GM12878 (cell line): ENCODE results near the gene WBP1L. TPM values are rescaled to one million over a fixed set of nuclear protein-coding genes. Genes with fewer than 3 reads are reported as not detected.

ENCODE experiments used
- ATAC-seq: fragments of 200-7000 bp; cut with Tn5 transposase; 3 replicates; pipeline ENCODE4 v1.9.1; 2020; ENCODE audit warnings: mild to moderate bottlenecking, moderate library complexity
- BruUV-seq: library from RNA; stranded (reverse); fragments of 400-500 nt; replicated peaks from 2 replicates; lab custom pipeline; 2021; lab: Mats Ljungman, UMichigan
- CTCF ChIA-PET: fragments of 300-600 bp; sonication (Branson Sonifier 250); formaldehyde crosslinking; extraction: SDS; loops from one replicate; lab custom pipeline; 2021; ENCODE audit warnings: inconsistent platforms; lab: Yijun Ruan, JAX
- POLR2A ChIA-PET: fragments of 350-600 bp; formaldehyde crosslinking; extraction: SDS; loops from one replicate; lab custom pipeline; 2021; ENCODE audit warnings: inconsistent platforms; lab: Charles Lee
- RAD21 ChIA-PET: fragments of 300-600 bp; sonication (Branson Sonifier 250); formaldehyde crosslinking; loops from one replicate; lab custom pipeline; 2023; ENCODE audit warnings: antibody characterized with exemption; ENCODE audit not compliant: unreplicated experiment; lab: Charles Lee
- SMC1A ChIA-PET: fragments of 300-600 bp; sonication (Branson Sonifier 250); formaldehyde crosslinking; loops from one replicate; lab custom pipeline; 2023; ENCODE audit not compliant: unreplicated experiment, uncharacterized antibody; lab: Charles Lee
- DNase-seq: peaks from one replicate; pipeline ENCODE4 v3.0.0-alpha.2; 2011; ENCODE audit warnings: low read depth, low spot score
- FAIRE-seq: peaks from 3 replicates; lab custom pipeline; 2011; peaks lifted over from hg19 to GRCh38; lab: Jason Lieb, UNC
- H2AFZ ChIP-seq: 2 replicates; pipeline ENCODE4 v1.6.0; 2011; ENCODE audit warnings: low read depth, low read length, control low read depth; ENCODE audit not compliant: control insufficient read depth
- H3K27ac ChIP-seq: 2 replicates; pipeline ENCODE4 v1.5.1; 2011; ENCODE audit warnings: control low read depth; ENCODE audit not compliant: control insufficient read depth, insufficient read depth
- H3K27me3 ChIP-seq, 2 experiments: replicated peaks in 1 of 2; 2 replicates each; pipeline versions ENCODE4 v1.6.0 to v1.6.1; 2011; ENCODE audit warnings: low read length in 1 of 2; ENCODE audit not compliant: control insufficient read depth in 2 of 2, insufficient read depth in 2 of 2
- H3K36me3 ChIP-seq, 2 experiments: 2 replicates each; pipeline ENCODE4 v1.5.1; 2011; ENCODE audit warnings: low read length in 1 of 2; ENCODE audit not compliant: control insufficient read depth in 2 of 2, insufficient read depth in 2 of 2
- H3K4me1 ChIP-seq: 2 replicates; pipeline ENCODE4 v1.6.1; 2011; ENCODE audit warnings: mild to moderate bottlenecking, low read length, moderate library complexity, mixed read lengths; ENCODE audit not compliant: control insufficient read depth, insufficient read depth
- H3K4me2 ChIP-seq: 2 replicates; pipeline ENCODE4 v1.6.0; 2011; ENCODE audit warnings: control low read depth; ENCODE audit not compliant: control insufficient read depth, insufficient read depth
- H3K4me3 ChIP-seq: fragments of 200-600 bp; sonication (generic); 2 replicates; pipeline ENCODE4 v1.5.1; 2016
- H3K79me2 ChIP-seq: 2 replicates; pipeline ENCODE4 v1.6.0; 2011; ENCODE audit warnings: low read length; ENCODE audit not compliant: control insufficient read depth, insufficient read depth
- H3K9ac ChIP-seq: 2 replicates; pipeline ENCODE4 v1.8.0; 2011; ENCODE audit warnings: low read length, control low read depth, mixed read lengths; ENCODE audit not compliant: control insufficient read depth, insufficient read depth
- H3K9me3 ChIP-seq: replicated peaks from 3 replicates; pipeline ENCODE4 v1.5.1; 2011; ENCODE audit warnings: mild to moderate bottlenecking, low read length; ENCODE audit not compliant: control insufficient read depth, insufficient read depth
- H4K20me1 ChIP-seq: 2 replicates; pipeline ENCODE4 v1.6.0; 2011; ENCODE audit not compliant: control insufficient read depth, insufficient read depth
- ATF7 ChIP-seq: fragments of 450-650 bp; IDR thresholded peaks from 2 replicates; pipeline ENCODE4 v1.6.1; 2016; ENCODE audit warnings: low read depth, mild to moderate bottlenecking
- GATAD2B ChIP-seq: fragments of 450-650 bp; conservative IDR thresholded peaks from 2 replicates; pipeline ENCODE4 v1.6.1; 2017; ENCODE audit warnings: low read depth, mild to moderate bottlenecking, moderate library complexity
- HDAC6 ChIP-seq: fragments of 200-600 bp; sonication (generic); IDR thresholded peaks from one replicate; pipeline ENCODE4 v1.8.0; 2017; ENCODE audit warnings: antibody characterized with exemption; ENCODE audit not compliant: unreplicated experiment
- IKZF1 ChIP-seq: fragments of 450-650 bp; conservative IDR thresholded peaks from 2 replicates; pipeline ENCODE4 v1.6.1; 2017; ENCODE audit warnings: antibody characterized with exemption, mild to moderate bottlenecking
- NKRF ChIP-seq: fragments of 450-650 bp; conservative IDR thresholded peaks from 2 replicates; pipeline ENCODE4 v1.6.1; 2017; ENCODE audit warnings: mild to moderate bottlenecking, moderate library complexity
- PKNOX1 ChIP-seq: fragments of 450-650 bp; IDR thresholded peaks from 2 replicates; pipeline ENCODE4 v1.6.1; 2016; ENCODE audit warnings: mild to moderate bottlenecking
- RAD51 ChIP-seq: fragments of 450-650 bp; IDR thresholded peaks from 2 replicates; pipeline ENCODE4 v1.6.1; 2016; ENCODE audit warnings: moderate library complexity, mild to moderate bottlenecking, inconsistent platforms
- REST ChIP-seq: IDR thresholded peaks from 2 replicates; pipeline ENCODE4 v1.6.1; 2012; ENCODE audit warnings: mild to moderate bottlenecking, low read depth, low read length
- RFX5 ChIP-seq: IDR thresholded peaks from 2 replicates; pipeline ENCODE4 v1.6.1; 2011; ENCODE audit warnings: low read depth, low read length, improper control_type of control experiment
- SP1 ChIP-seq: IDR thresholded peaks from one replicate; pipeline ENCODE4 v1.6.1; 2011; ENCODE audit warnings: low read depth, low read length
- SPI1 ChIP-seq: IDR thresholded peaks from 2 replicates; pipeline ENCODE4 v1.6.1; 2011; ENCODE audit warnings: low read depth, mild to moderate bottlenecking, low read length, moderate library complexity, borderline replicate concordance; ENCODE audit not compliant: insufficient read depth
- SRF ChIP-seq, 2 experiments: IDR thresholded peaks; 2 replicates each; pipeline ENCODE4 v1.6.1; 2011; ENCODE audit warnings: low read depth in 2 of 2, low read length in 2 of 2, mild to moderate bottlenecking in 1 of 2, moderate library complexity in 1 of 2
- ZBTB4 ChIP-seq: fragments of 450-650 bp; formaldehyde crosslinking; IDR thresholded peaks from 2 replicates; pipeline ENCODE4 v1.4.0; 2022; ENCODE audit warnings: mild to moderate bottlenecking, moderate library complexity
- ZNF384 ChIP-seq: IDR thresholded peaks from 2 replicates; pipeline ENCODE4 v1.6.1; 2012; ENCODE audit warnings: low read depth, mild to moderate bottlenecking, low read length, improper control_type of control experiment, borderline replicate concordance
- WGBS: methylation state at CpG from one replicate; pipeline ENCODE4 v1.1.6; 2016; ENCODE audit warnings: low lambda C conversion rate; ENCODE audit not compliant: insufficient replicate concordance, insufficient coverage; ENCODE audit errors: missing lambda C conversion rate; 5-methylcytosine and 5-hydroxymethylcytosine counted together
- in situ Hi-C: fragments of 300-500 bp; cut with MboI; formaldehyde crosslinking; loops from 9 replicates; pipeline ENCODE4 v1.14.3; 2018; ENCODE audit warnings: mixed read lengths
- intact Hi-C: fragments of 100-400 bp; cut with micrococcal nuclease; formaldehyde crosslinking; loops from one replicate; pipeline ENCODE4 v1.14.2; 2022; ENCODE audit not compliant: unreplicated experiment
- polyA plus RNA-seq, 11 experiments: library from polyadenylated mRNA; depleted of rRNA in 4 of 11; unstranded in 6 of 11; stranded (reverse) in 5 of 11; fragments of >200 nt; fragmentation: Nextera tagmentation in 4 of 11; fragmentation: Illumina TruSeq in 1 of 11; extraction: Ambion mirVana in 4 of 11; extraction: Trizol in 1 of 11; gene quantifications; 1 replicate in 1 of 11; 2 replicates in 10 of 11; pipeline versions ENCODE4 v1.2.1 to v1.2.3, GENCODE V29; 2011 to 2016; ENCODE audit warnings: inconsistent platforms in 2 of 11, missing spikeins in 2 of 11, low read depth in 1 of 11
- total RNA-seq, 4 experiments: library from RNA; depleted of rRNA in 3 of 4; stranded (reverse); fragments of >200 nt in 3 of 4; fragmentation: Illumina TruSeq in 1 of 4; extraction: Trizol in 1 of 4; gene quantifications; 2 replicates each; pipeline versions ENCODE4 v1.2.1 to v1.2.3, GENCODE V29; 2013 to 2021

WBP1L gene
- total and polyA plus RNA-seq, 10 of the 15 experiments (the other 5 are each of a cell fraction or from before 2014, with no cell fraction given): 3.7 to 18.8 (median 12.3) TPM

- Histone ChIP-seq H3K9me3 (no peaks in the 10 kb centered on the region), H3K4me1 (peaks cover 6% of the 10 kb centered on the region), H3K4me2 (no peak overlapping the region; the same call in 1 of the 2 replicates), H3K79me2 (peaks cover 2% of the 10 kb centered on the region), H3K36me3 (peaks cover 4 to 10% of the 10 kb centered on the region in 2 experiments), H3K4me3 (no peak overlapping the region), H3K9ac (no peak overlapping the region), H4K20me1 (no peaks in the 10 kb centered on the region), H2AFZ (no peak overlapping the region), H3K27ac (peak overlapping the region; percentile 24), H3K27me3 (no peaks in the 10 kb centered on the region)
- CTCF ChIA-PET: interaction anchor here (0.6 to 3.2 kb wide), 6 partner anchors 10 to 117 kb away, joined by 3 to 13 read pairs (median 7); partner anchors contain the start of gene ARL3
- BruUV-seq: no TSS peak
- RAD21 ChIA-PET: interaction anchor here (1.5 to 1.8 kb wide), 2 partner anchors 9 to 13 kb away, joined by 5 to 7 read pairs; partner anchors contain the start of genes ARL3 and SFXN2
- FAIRE-seq: peak; percentile 77
- ATAC-seq: peak; percentile 65
- in situ Hi-C loops: no loop called here
- SMC1A ChIA-PET: interaction anchor here (0.9 to 3.9 kb wide), 7 partner anchors 9 to 102 kb away, joined by 3 to 32 read pairs (median 4); no protein-coding TSS in a partner anchor
- POLR2A ChIA-PET: interaction anchor here (0.8 to 2.5 kb wide), 7 partner anchors 10 to 280 kb away, joined by 4 to 21 read pairs (median 5); no protein-coding TSS in a partner anchor
- no peak for DNase-seq
- intact Hi-C loops: no loop called here
- WGBS: 3% methylated on average over 3 of the region's 3 CpGs
- TF ChIP-seq RAD51 (no peak), GATAD2B (no peak), ZBTB4 (CRISPR knock-in tag) (no peak), NKRF (no peak), ZNF384 (no peak), RFX5 (no peak), REST (no peak), ATF7 (no peak), PKNOX1 (no peak), HDAC6 (no peak), SRF (IDR thresholded peaks at IDR 0.05; ENCODE audit: low read depth in 2 of 2, low read length in 2 of 2) (no peak), SP1 (no peak), IKZF1 (peak; percentile 55), SPI1 (peak; percentile 49; the same call in 1 of the 2 replicates)
These were observed 42.5 kb upstream of the WBP1L start for GRCh38 chr10:102701272-102701671.
